Spleen (tissue), 11 donors: Measurements from ENCODE around the gene PIM2. TPM values are rescaled to one million over a fixed set of nuclear protein-coding genes. Genes with fewer than 3 reads are reported as not detected.

ENCODE experiments used
- DNase-seq: peaks from one replicate; pipeline ENCODE4 v3.0.0-alpha.2; 2020
- H3K27ac ChIP-seq, 8 donors: fragments of 200-600 bp; sonication (generic) in 7 of 8; 1 replicate in 4 of 8; 2 replicates in 4 of 8; pipeline versions ENCODE4 v1.5.0 to v1.8.0; 2016 to 2021; ENCODE audit warnings: inconsistent platforms in 4 of 8, mild to moderate bottlenecking in 4 of 8, moderate library complexity in 1 of 8
- H3K27me3 ChIP-seq, 7 donors: fragments of 200-600 bp; sonication (generic) in 6 of 7; replicated peaks in 1 of 7; 1 replicate in 4 of 7; 2 replicates in 3 of 7; pipeline versions ENCODE4 v1.5.0 to v1.8.0; 2016 to 2021; ENCODE audit warnings: inconsistent platforms in 3 of 7, mild to moderate bottlenecking in 1 of 7
- H3K36me3 ChIP-seq, 6 donors: fragments of 200-600 bp; sonication (generic) in 5 of 6; 1 replicate in 4 of 6; 2 replicates in 2 of 6; pipeline versions ENCODE4 v1.5.0 to v1.8.0; 2016 to 2021; ENCODE audit warnings: inconsistent platforms in 2 of 6
- H3K4me1 ChIP-seq, 6 donors: fragments of 200-600 bp; sonication (generic) in 5 of 6; 1 replicate in 3 of 6; 2 replicates in 3 of 6; pipeline versions ENCODE4 v1.5.0 to v1.8.0; 2016 to 2021; ENCODE audit warnings: inconsistent platforms in 3 of 6
- H3K4me3 ChIP-seq, 8 donors: fragments of 200-600 bp; sonication (generic) in 7 of 8; 1 replicate in 4 of 8; 2 replicates in 4 of 8; pipeline versions ENCODE4 v1.5.0 to v1.8.0; 2016 to 2021; ENCODE audit warnings: inconsistent platforms in 4 of 8, mild to moderate bottlenecking in 4 of 8, moderate library complexity in 2 of 8
- H3K9me3 ChIP-seq, 8 donors: fragments of 200-600 bp; sonication (generic) in 7 of 8; 1 replicate in 4 of 8; 2 replicates in 4 of 8; pipeline versions ENCODE4 v1.5.0 to v1.8.0; 2016 to 2021; ENCODE audit warnings: inconsistent platforms in 4 of 8
- POLR2A ChIP-seq, 3 donors: fragments of 450-650 bp; IDR thresholded peaks; one replicate each; pipeline ENCODE4 v1.5.1; 2017; ENCODE audit warnings: antibody characterized with exemption in 3 of 3, mild to moderate bottlenecking in 1 of 3
- POLR2AphosphoS5 ChIP-seq, 3 donors: sonication (generic); formaldehyde crosslinking; IDR thresholded peaks; one replicate each; pipeline ENCODE4 v1.5.1; 2017; ENCODE audit warnings: antibody characterized with exemption in 3 of 3
- WGBS, 5 donors: extraction: QIAGEN DNeasy Blood & Tissue Kit in 3 of 5; methylation state at CpG; one replicate each; pipeline versions ENCODE4 v1.1.5 to v1.1.7; 2013 to 2018; 5-methylcytosine and 5-hydroxymethylcytosine counted together
- intact Hi-C: fragments of 100-400 bp; cut with DNase I; formaldehyde crosslinking; loops from one replicate; pipeline ENCODE4 v1.15.0; 2023; ENCODE audit warnings: low total_unique reads
- polyA plus RNA-seq, 3 donors: library from polyadenylated mRNA; stranded (reverse); fragments of 200-250 nt; gene quantifications; one replicate each; pipeline ENCODE4 v1.2.1, GENCODE V29; 2013
- total RNA-seq, 7 donors: library from RNA; depleted of rRNA in 3 of 7; stranded (reverse); fragments of >200 nt in 3 of 7; fragmentation: NEBNext Ultra II Directional in 4 of 7; extraction: Animal tissue kit (Norgen Biotek cat#: 25700) in 4 of 7; gene quantifications; one replicate each; pipeline versions ENCODE4 v1.1.0 to v1.2.1, GENCODE V29; 2016 to 2021
- TF ChIP-seq, protein P1 (sequence below), 11 experiments: fragments of 200-600 bp in 7 of 11; fragments of 450-650 bp in 4 of 11; sonication (generic) in 4 of 11; IDR thresholded peaks in 8 of 11; conservative IDR thresholded peaks in 3 of 11; 1 replicate in 7 of 11; 2 replicates in 4 of 11; pipeline versions ENCODE4 v1.4.0 to v1.8.0; 2016 to 2021; ENCODE audit warnings: antibody characterized with exemption in 11 of 11, inconsistent platforms in 4 of 11, mild to moderate bottlenecking in 1 of 11
- donor health status: healthy with polysubstance abuse.
- donor health status: DM: no; HTN: no; CAD: no; lungs with moderate emphysema.
- donor health status: DM: no; HTN: no; CAD: no.
- donor health status: Bipolar disorder and iron deficiency.
- donor health status: healthy.
- donor health status: DM: no; HTN: no; CAD: no.
- donor health status: DM: yes; HTN: yes; CAD: no.

The PIM2 gene
- total and polyA plus RNA-seq, 10 donors = 54.2 to 220 (median 124) TPM

DNA sequence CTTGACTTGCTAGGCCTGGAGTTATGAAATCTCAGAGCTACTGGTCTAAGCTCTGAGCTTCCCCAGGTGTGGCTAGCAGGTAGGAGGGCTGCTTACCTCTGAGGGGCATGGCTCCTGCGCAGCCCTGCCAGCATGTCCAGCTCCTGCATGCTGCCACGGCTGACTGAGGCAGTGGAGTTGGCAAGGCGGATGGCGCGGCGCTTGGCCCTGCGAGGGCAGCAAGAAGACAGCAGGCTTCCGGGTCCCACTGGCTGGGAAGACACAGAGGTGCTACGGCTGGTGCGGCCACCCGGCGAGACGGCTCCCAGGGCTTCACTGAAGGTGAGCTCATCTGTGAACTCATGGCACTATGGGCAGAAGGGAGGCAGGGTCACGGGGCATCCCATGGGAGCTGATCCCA lies 47.1 kb upstream of the PIM2 start:
- Histone ChIP-seq H3K36me3 (peaks cover 0 to 7% (median 0%) of the 10 kb centered on the region in 6 donors), H3K4me1 (peaks cover 0 to 21% (median 4%) of the 10 kb centered on the region in 6 donors), H3K4me3 (no peak overlapping the region), H3K27me3 (no peaks in the 10 kb centered on the region), H3K9me3 (no peaks in the 10 kb centered on the region), H3K27ac (no peak overlapping the region)
- WGBS, 5 donors = 89 to 100% (median 96%) methylated on average over 5 to 14 of the region's 14 CpGs
- DNase-seq = no peak
- intact Hi-C loops = no loop called here
- TF ChIP-seq POLR2A (IDR thresholded peaks at IDR 0.05) (no peak), POLR2AphosphoS5 (IDR thresholded peaks at IDR 0.05) (no peak)
- TF ChIP-seq, protein P1, sequence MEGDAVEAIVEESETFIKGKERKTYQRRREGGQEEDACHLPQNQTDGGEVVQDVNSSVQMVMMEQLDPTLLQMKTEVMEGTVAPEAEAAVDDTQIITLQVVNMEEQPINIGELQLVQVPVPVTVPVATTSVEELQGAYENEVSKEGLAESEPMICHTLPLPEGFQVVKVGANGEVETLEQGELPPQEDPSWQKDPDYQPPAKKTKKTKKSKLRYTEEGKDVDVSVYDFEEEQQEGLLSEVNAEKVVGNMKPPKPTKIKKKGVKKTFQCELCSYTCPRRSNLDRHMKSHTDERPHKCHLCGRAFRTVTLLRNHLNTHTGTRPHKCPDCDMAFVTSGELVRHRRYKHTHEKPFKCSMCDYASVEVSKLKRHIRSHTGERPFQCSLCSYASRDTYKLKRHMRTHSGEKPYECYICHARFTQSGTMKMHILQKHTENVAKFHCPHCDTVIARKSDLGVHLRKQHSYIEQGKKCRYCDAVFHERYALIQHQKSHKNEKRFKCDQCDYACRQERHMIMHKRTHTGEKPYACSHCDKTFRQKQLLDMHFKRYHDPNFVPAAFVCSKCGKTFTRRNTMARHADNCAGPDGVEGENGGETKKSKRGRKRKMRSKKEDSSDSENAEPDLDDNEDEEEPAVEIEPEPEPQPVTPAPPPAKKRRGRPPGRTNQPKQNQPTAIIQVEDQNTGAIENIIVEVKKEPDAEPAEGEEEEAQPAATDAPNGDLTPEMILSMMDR (IDR thresholded peaks at IDR 0.05 in 8 of 11, conservative IDR thresholded peaks at IDR 0.05 in 3 of 11) = no peak

DNA sequence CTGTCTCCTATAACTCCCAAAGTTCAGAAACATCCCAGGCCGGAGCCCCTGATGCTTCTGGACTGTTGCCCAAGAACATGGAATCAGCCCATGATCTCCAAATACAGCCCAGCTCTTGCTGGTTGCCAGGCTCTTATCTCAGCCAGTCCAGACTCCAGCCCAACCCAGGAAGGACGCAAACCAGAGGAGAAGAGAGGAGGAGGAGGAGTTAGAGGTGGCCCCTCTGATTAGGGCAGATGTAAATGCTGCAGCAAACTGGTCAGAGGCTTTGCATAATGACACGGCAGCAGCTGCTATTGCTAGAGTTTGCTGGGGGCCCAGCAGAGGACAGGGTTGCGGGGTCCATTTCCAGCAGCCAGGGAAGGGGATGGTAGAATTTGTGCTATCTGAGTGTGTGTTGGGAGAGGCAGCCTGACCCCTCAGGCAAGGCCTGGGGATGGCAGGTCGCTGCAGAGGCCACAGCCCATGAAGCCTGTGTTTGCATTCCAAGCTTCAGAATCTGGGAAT lies 42.8 kb upstream of the PIM2 start:
- Histone ChIP-seq H3K36me3 (peaks cover 0 to 7% (median 0%) of the 10 kb centered on the region in 6 donors), H3K4me3 (peak overlapping the region in 1 of 8 donors; percentile 19), H3K27me3 (no peaks in the 10 kb centered on the region), H3K4me1 (peaks cover 0 to 44% (median 14%) of the 10 kb centered on the region in 6 donors), H3K27ac (peak overlapping the region in 4 of 8 donors; percentile 96 to 98 (median 98)), H3K9me3 (no peaks in the 10 kb centered on the region)
- intact Hi-C loops = no loop called here
- no peak for DNase-seq
- 35 to 63% (median 53%) methylated on average over 4 to 5 of the region's 5 CpGs for WGBS, 5 donors
- TF ChIP-seq POLR2AphosphoS5 (IDR thresholded peaks at IDR 0.05) (peak in 2 of 3 donors; percentile 48 to 56), POLR2A (IDR thresholded peaks at IDR 0.05) (no peak)

DNA sequence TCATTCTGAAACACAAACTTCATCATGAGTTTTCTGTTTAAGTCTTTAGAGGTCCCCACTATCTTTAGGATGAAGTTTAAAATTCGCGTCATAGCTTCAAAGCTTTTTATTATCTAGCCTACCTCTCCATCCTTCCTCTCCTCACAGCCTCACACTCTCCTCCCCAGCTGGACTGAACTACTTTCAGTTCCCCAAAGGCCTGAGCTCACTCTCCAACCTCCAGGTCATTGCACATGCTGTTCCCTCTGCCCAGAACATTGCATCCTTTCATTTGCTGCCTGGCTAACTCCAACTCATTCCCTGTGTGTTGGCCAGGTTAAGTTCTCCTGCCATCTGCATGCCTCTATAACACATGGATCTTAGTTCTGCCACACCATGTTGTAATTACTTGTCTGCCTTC lies 41.5 kb upstream of the PIM2 start:
- Histone ChIP-seq H3K27me3 (no peaks in the 10 kb centered on the region), H3K27ac (peak overlapping the region in 5 of 8 donors; percentile 94 to 98 (median 97)), H3K4me3 (no peak overlapping the region), H3K36me3 (peaks cover 0 to 10% (median 2%) of the 10 kb centered on the region in 6 donors), H3K9me3 (no peaks in the 10 kb centered on the region), H3K4me1 (peaks cover 7 to 58% (median 28%) of the 10 kb centered on the region in 6 donors)
- intact Hi-C loops = no loop called here
- no peak for DNase-seq
- no peak for TF ChIP-seq POLR2A (IDR thresholded peaks at IDR 0.05)
- TF ChIP-seq POLR2AphosphoS5 (IDR thresholded peaks at IDR 0.05) = peak in 1 of 3 donors; percentile 66
- 75 to 92% (median 80%) methylated on average over 2 of the region's 2 CpGs for WGBS, 5 donors

DNA sequence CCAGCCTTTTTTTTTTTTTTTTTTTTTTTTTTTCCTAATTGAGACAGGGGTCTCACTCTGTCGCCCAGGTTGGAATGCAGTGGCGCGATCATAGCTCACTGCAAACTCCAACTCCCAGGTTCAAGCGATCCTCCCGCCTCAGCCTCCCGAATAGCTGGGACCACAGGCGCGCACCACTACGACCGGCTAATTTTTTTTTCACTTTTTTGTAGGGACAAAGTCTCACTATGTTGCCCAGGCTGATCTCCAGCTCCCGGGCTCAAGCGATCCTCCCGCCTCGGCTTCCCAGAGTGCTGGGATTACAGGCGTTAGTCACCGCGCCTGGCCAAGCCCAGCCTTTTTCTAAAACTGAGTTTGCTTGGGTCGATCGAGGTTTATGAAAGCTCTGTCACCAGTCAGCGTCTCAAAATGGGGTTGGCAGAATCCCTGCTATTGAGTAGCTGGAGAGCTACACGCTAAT lies 39.8 kb upstream of the PIM2 start:
- Histone ChIP-seq H3K27me3 (no peaks in the 10 kb centered on the region), H3K36me3 (peaks cover 0 to 27% (median 2%) of the 10 kb centered on the region in 6 donors), H3K4me1 (peaks cover 8 to 72% (median 44%) of the 10 kb centered on the region in 6 donors), H3K27ac (peak overlapping the region; percentile 70 to 98 (median 96)), H3K9me3 (no peaks in the 10 kb centered on the region), H3K4me3 (peak overlapping the region; percentile 10 to 82 (median 58))
- DNase-seq = peak; percentile 83
- WGBS, 5 donors = 0 to 50% (median 2%) methylated on average over 11 to 21 of the region's 21 CpGs
- intact Hi-C loops = no loop called here
- TF ChIP-seq POLR2AphosphoS5 (IDR thresholded peaks at IDR 0.05) (no peak), POLR2A (IDR thresholded peaks at IDR 0.05) (no peak)
- TF ChIP-seq, protein P1 (IDR thresholded peaks at IDR 0.05 in 8 of 11, conservative IDR thresholded peaks at IDR 0.05 in 3 of 11) = no peak

DNA sequence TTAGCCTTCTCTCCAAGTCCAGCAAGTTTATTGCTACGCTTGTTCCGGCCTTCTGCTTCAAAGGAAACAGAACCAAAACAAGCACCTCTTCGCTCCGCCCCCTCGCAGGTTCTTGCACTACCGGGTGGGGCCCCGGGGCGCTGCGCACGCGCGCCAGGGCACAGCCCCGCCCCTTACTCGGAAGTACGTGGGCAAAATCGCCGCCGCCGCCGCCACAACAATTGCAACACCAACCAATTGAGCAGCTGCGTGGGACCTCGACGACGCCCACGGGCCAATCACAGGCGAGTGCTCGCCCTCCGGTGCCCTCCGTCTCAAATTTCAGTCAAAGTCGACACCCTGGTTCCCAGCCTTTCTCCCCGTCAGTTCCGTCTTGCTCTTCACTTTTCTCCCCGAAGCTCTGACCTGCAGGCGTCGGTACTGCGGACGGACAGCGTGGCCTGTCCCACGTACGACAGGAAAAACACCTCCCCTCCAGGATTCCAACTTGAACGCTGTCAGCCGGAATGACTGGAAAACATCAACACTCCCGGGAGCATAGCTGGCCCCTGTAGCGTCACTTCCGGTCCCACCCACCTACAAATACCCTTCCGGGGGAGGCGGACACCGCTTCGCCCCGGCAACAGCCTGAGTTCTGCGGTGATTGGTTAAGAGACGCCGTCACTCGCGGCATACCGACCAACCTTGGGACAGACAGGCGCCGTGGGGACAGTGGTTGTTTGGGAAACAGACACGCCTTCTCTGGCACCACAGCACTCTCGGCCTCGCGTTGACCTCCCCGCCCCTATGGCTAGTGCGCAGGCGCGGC lies 39.2 kb upstream of the PIM2 start:
- Histone ChIP-seq H3K27me3 (no peaks in the 10 kb centered on the region), H3K4me1 (peaks cover 8 to 75% (median 51%) of the 10 kb centered on the region in 6 donors), H3K36me3 (peaks cover 0 to 30% (median 2%) of the 10 kb centered on the region in 6 donors), H3K27ac (peak overlapping the region; percentile 70 to 98 (median 96)), H3K4me3 (peak overlapping the region; percentile 38 to 82 (median 60)), H3K9me3 (no peaks in the 10 kb centered on the region)
- peak; percentile 96 for DNase-seq
- TF ChIP-seq POLR2A (IDR thresholded peaks at IDR 0.05) (peak in 2 of 3 donors; percentile 14 to 57), POLR2AphosphoS5 (IDR thresholded peaks at IDR 0.05) (peak; percentile 85 to 89 (median 87))
- TF ChIP-seq, protein P1 (IDR thresholded peaks at IDR 0.05 in 8 of 11, conservative IDR thresholded peaks at IDR 0.05 in 3 of 11) = peak in 4 of 11 experiments; percentile 10 to 30 (median 17)
- WGBS, 5 donors = 0 to 47% (median 0%) methylated on average over 33 to 66 of the region's 66 CpGs
- intact Hi-C loops = no loop called here
